Measurements from ENCODE around the gene PRRT2. TPM values are rescaled to one million over a fixed set of nuclear protein-coding genes. Genes with fewer than 3 reads are reported as not detected.

The PRRT2 gene
- total RNA-seq, 1 experiment from 2014 or later = 1.8 TPM

DNA sequence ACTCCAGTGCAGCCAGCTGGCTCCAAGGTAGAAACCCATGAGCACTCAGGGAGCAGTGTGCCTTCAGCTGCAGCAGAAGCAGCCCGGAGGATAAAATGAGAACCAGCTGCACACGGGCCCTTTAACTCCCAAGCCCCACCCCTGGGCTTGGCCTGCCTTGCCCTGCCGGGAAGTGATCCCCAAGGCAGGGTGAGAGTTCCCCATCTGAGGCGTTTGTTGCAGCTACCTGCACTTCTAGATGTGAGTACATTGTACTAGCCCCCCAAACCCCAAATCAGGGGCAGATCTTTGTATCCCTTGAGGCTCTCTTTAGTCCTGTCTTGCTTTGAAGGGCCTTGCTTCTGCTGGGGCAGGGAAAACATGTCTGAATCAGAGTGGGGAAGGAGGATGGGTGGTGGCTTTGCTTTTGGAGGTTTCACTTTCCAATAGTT is 8.3 kb downstream of the PRRT2 start, which contains the start of gene MVP:
TSS of gene MVP (plus strand) at position 192 of the 431 bp plus-strand sequence. CDS start 10,088 bp downstream, outside the sequence.
- no peak for TF ChIP-seq CTCF (IDR thresholded peaks at IDR 0.05; ENCODE audit: unreplicated experiment)
- intact Hi-C loops (cut with micrococcal nuclease; ENCODE audit: unreplicated experiment) = loop anchor here (2.0 to 10.0 kb wide), 5 partner anchors 29 to 202 kb away; partner anchors contain the start of genes ASPHD1, C16orf92 and CDIPT
- CTCF ChIA-PET = interaction anchor here (1.4 to 3.8 kb wide), 4 partner anchors 16 to 212 kb away, joined by 3 to 19 read pairs (median 4); partner anchors contain the start of gene KIF22
- peak; percentile 69 for DNase-seq
- no TSS peak for BruUV-seq (replicated peaks)
- Mint-ChIP-seq H3K36me3 (ENCODE audit: insufficient read depth, unreplicated experiment) (peaks cover 88% of the 10 kb centered on the region), H3K9me3 (ENCODE audit: low read depth, unreplicated experiment) (no peaks in the 10 kb centered on the region), H3K27ac (ENCODE audit: unreplicated experiment) (peak within 1 kb of the TSS; percentile 95), H3K4me1 (ENCODE audit: low read depth, unreplicated experiment) (peaks cover 38% of the 10 kb centered on the region), H3K4me3 (ENCODE audit: low read depth, unreplicated experiment) (peak within 1 kb of the TSS; percentile 92), H3K27me3 (ENCODE audit: unreplicated experiment) (peaks cover 2% of the 10 kb centered on the region)

DNA sequence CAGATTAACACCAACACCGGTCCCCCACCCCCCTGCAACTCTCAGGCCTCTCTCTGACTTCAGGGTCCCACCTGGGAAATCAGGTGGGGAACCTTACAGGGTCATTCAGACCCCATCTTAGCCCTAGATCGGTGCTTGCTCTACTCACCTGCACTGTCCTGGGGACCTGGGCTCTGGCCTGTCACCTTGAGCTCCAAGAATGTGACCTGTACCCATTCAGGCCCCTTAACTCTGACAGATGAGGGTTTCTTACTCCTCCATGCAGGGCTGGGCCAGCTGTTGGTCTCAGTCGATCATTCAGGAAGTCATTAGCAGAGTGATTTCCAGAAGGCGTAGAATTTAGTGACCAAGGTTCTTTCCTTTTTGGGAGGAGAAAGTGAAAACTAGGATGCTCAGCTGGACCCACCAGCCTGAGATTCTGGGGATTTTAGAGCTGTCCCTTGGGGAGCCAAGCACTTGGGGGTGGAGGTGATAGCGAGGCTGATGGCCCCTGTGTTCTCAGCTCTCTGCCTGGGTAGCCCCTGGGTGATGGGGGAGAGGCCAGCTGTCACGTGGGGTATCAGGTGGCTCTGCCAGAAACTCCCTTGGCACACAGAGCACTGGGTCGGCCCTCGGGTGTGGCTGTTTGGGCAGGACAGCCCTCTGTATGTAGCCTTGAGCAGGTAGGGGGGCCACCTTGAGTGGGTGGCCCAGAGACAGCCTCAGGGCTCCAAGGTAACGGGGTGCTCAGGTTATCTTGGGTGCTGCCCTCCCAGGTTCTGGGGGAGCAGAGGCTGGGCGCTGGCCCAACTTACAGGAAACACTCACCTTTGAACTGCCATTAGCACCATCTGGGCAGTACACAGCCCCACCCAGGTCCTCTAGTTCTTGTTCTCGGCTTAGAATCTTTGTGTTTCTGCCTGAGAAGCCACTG is 9.0 kb downstream of the PRRT2 start:
- no peak for TF ChIP-seq CTCF (IDR thresholded peaks at IDR 0.05; ENCODE audit: unreplicated experiment)
- Mint-ChIP-seq H3K4me3 (ENCODE audit: low read depth, unreplicated experiment) (peak overlapping the region; percentile 92), H3K36me3 (ENCODE audit: insufficient read depth, unreplicated experiment) (peaks cover 87% of the 10 kb centered on the region), H3K9me3 (ENCODE audit: low read depth, unreplicated experiment) (no peaks in the 10 kb centered on the region), H3K27ac (ENCODE audit: unreplicated experiment) (peak overlapping the region; percentile 95), H3K4me1 (ENCODE audit: low read depth, unreplicated experiment) (peaks cover 40% of the 10 kb centered on the region), H3K27me3 (ENCODE audit: unreplicated experiment) (no peaks in the 10 kb centered on the region)
- intact Hi-C loops (cut with micrococcal nuclease; ENCODE audit: unreplicated experiment) = loop anchor here (2.0 to 10.0 kb wide), 5 partner anchors 28 to 201 kb away; partner anchors contain the start of genes ASPHD1, C16orf92 and CDIPT
- DNase-seq = peak; percentile 81
- BruUV-seq (replicated peaks) = TSS peak; percentile 81
- CTCF ChIA-PET = interaction anchor here (0.7 to 3.8 kb wide), 8 partner anchors 9 to 256 kb away, joined by 3 to 19 read pairs (median 4); partner anchors contain the start of gene KIF22

- BruUV-seq (replicated peaks) = no TSS peak
- no peaks in the 10 kb centered on the region for H3K9me3 Mint-ChIP-seq (ENCODE audit: low read depth, unreplicated experiment)
- H3K27me3 Mint-ChIP-seq (ENCODE audit: unreplicated experiment) = no peaks in the 10 kb centered on the region
- peak overlapping the region; percentile 92 for H3K4me3 Mint-ChIP-seq (ENCODE audit: low read depth, unreplicated experiment)
- no peak for TF ChIP-seq CTCF (IDR thresholded peaks at IDR 0.05; ENCODE audit: unreplicated experiment)
- DNase-seq = peak; percentile 61
- H3K36me3 Mint-ChIP-seq (ENCODE audit: insufficient read depth, unreplicated experiment) = peaks cover 87% of the 10 kb centered on the region
- intact Hi-C loops (cut with micrococcal nuclease; ENCODE audit: unreplicated experiment) = loop anchor here (2.0 to 10.0 kb wide), 5 partner anchors 27 to 201 kb away; partner anchors contain the start of genes ASPHD1, C16orf92 and CDIPT
- H3K27ac Mint-ChIP-seq (ENCODE audit: unreplicated experiment) = peak overlapping the region; percentile 95
- CTCF ChIA-PET = interaction anchor here (0.6 to 3.8 kb wide), 5 partner anchors 10 to 1290 kb away, joined by 3 to 19 read pairs (median 4); no protein-coding TSS in a partner anchor
- peaks cover 45% of the 10 kb centered on the region for H3K4me1 Mint-ChIP-seq (ENCODE audit: low read depth, unreplicated experiment)
Observed at GRCh38 chr16:29821643-29822115, 9.7 kb downstream of the PRRT2 start.

GRCh38 chr16:29824589-29825144 is 12.7 kb downstream of the PRRT2 start:
- peak overlapping the region; percentile 61 for H3K4me3 Mint-ChIP-seq (ENCODE audit: low read depth, unreplicated experiment)
- no peak for TF ChIP-seq CTCF (IDR thresholded peaks at IDR 0.05; ENCODE audit: unreplicated experiment)
- peak overlapping the region; percentile 95 for H3K27ac Mint-ChIP-seq (ENCODE audit: unreplicated experiment)
- no peaks in the 10 kb centered on the region for H3K9me3 Mint-ChIP-seq (ENCODE audit: low read depth, unreplicated experiment)
- H3K4me1 Mint-ChIP-seq (ENCODE audit: low read depth, unreplicated experiment) = peaks cover 31% of the 10 kb centered on the region
- no TSS peak for BruUV-seq (replicated peaks)
- intact Hi-C loops (cut with micrococcal nuclease; ENCODE audit: unreplicated experiment) = loop anchor here (5.0 to 10.0 kb wide), 4 partner anchors 38 to 198 kb away; partner anchors contain the start of genes ASPHD1, C16orf92 and CDIPT
- CTCF ChIA-PET = interaction anchor here (0.8 to 1.1 kb wide), 2 partner anchors 17 to 24 kb away, joined by 3 to 6 read pairs; no protein-coding TSS in a partner anchor
- peaks cover 62% of the 10 kb centered on the region for H3K36me3 Mint-ChIP-seq (ENCODE audit: insufficient read depth, unreplicated experiment)
- H3K27me3 Mint-ChIP-seq (ENCODE audit: unreplicated experiment) = no peaks in the 10 kb centered on the region
- DNase-seq = no peak
